GM18507 (cell line): ENCODE data around the gene MAN2B2.

Experiments used
- DNase-seq: peaks from one replicate; pipeline ENCODE4 v3.0.0; 2011; ENCODE audit warnings: low read depth; ENCODE audit not compliant: insufficient read length; ENCODE audit errors: extremely low spot score
- FAIRE-seq: peaks from 2 replicates; lab custom pipeline; 2011; peaks lifted over from hg19 to GRCh38; lab: Jason Lieb, UNC

Gene MAN2B2

GRCh38 chr4:6609415-6610079, 34.6 kb downstream of the MAN2B2 start:
- FAIRE-seq (no peak), DNase-seq (no peak)

GRCh38 chr4:6610856-6611430, 36.0 kb downstream of the MAN2B2 start:
- no peak for FAIRE-seq

GRCh38 chr4:6612961-6613675, 38.1 kb downstream of the MAN2B2 start:
- DNase-seq, result no peak
- no peak for FAIRE-seq

More at GRCh38 chr4:6610856-6611430, 36.0 kb downstream of the MAN2B2 start:
- DNase-seq, result no peak

GRCh38 chr4:6613676-6614651, 39.0 kb downstream of the MAN2B2 start:
- FAIRE-seq (no peak), DNase-seq (no peak)

- no peak for FAIRE-seq
These were observed 39.8 kb downstream of the MAN2B2 start for GRCh38 chr4:6614701-6615230.

GRCh38 chr4:6616087-6616995, 41.4 kb downstream of the MAN2B2 start:
- DNase-seq (no peak), FAIRE-seq (no peak)

More at GRCh38 chr4:6614701-6615230, 39.8 kb downstream of the MAN2B2 start:
- DNase-seq, result no peak

- FAIRE-seq (no peak), DNase-seq (no peak)
These were observed 42.3 kb downstream of the MAN2B2 start for GRCh38 chr4:6617246-6617645.

GRCh38 chr4:6618386-6619115, 43.6 kb downstream of the MAN2B2 start:
- no peak for FAIRE-seq
- no peak for DNase-seq

GRCh38 chr4:6619116-6619465, 44.1 kb downstream of the MAN2B2 start:
- DNase-seq (no peak), FAIRE-seq (no peak)

GRCh38 chr4:6619466-6620255, 44.7 kb downstream of the MAN2B2 start:
- no peak for DNase-seq
- FAIRE-seq, result no peak

GRCh38 chr4:6620296-6620695, 45.3 kb downstream of the MAN2B2 start:
- DNase-seq (no peak), FAIRE-seq (no peak)

GRCh38 chr4:6620891-6621555, 46.0 kb downstream of the MAN2B2 start:
- no peak for FAIRE-seq
- no peak for DNase-seq

- FAIRE-seq (no peak), DNase-seq (no peak)
These were observed 46.6 kb downstream of the MAN2B2 start for GRCh38 chr4:6621556-6621927.

GRCh38 chr4:6622744-6623143, 47.8 kb downstream of the MAN2B2 start:
- FAIRE-seq (no peak), DNase-seq (no peak)

- FAIRE-seq (no peak), DNase-seq (no peak)
These were observed 50.3 kb downstream of the MAN2B2 start for GRCh38 chr4:6625256-6625655.

GRCh38 chr4:6626066-6626465, 51.1 kb downstream of the MAN2B2 start:
- FAIRE-seq, result no peak
- DNase-seq, result no peak

- DNase-seq, result no peak
- no peak for FAIRE-seq
These were observed 52.8 kb downstream of the MAN2B2 start for GRCh38 chr4:6627832-6628231.
